K562 (cell line): ENCODE results near the gene NRTN.

Experiments
- BDP1 ChIP-seq: IDR thresholded peaks from 3 replicates; pipeline ENCODE4 v1.6.1; 2011; ENCODE audit not compliant: insufficient read length, insufficient read depth
- EP300 ChIP-seq: IDR thresholded peaks from 2 replicates; pipeline ENCODE4 v1.6.1; 2012; ENCODE audit warnings: low read length, improper control_type of control experiment
- GATAD2A ChIP-seq: fragments of 450-650 bp; IDR thresholded peaks from 2 replicates; pipeline ENCODE4 v1.6.1; 2017
- JUND ChIP-seq, 2 experiments: IDR thresholded peaks; 2 replicates in 1 of 2; 3 replicates in 1 of 2; pipeline ENCODE4 v1.6.1; 2011; ENCODE audit warnings: borderline replicate concordance in 2 of 2, low read depth in 2 of 2, low read length in 2 of 2, improper control_type of control experiment in 1 of 2, missing biosample characterization in 1 of 2, missing genetic modification characterization in 1 of 2, missing genetic modification reagents in 1 of 2
- MAFF ChIP-seq: IDR thresholded peaks from 2 replicates; pipeline ENCODE4 v1.6.1; 2012; ENCODE audit warnings: low read length, improper control_type of control experiment
- POLR2A ChIP-seq: fragments of 450-650 bp; conservative IDR thresholded peaks from 2 replicates; pipeline ENCODE4 v1.6.1; 2016
- POLR2AphosphoS5 ChIP-seq: IDR thresholded peaks from 2 replicates; pipeline ENCODE4 v1.6.1; 2011; ENCODE audit warnings: mild to moderate bottlenecking, low read depth, low read length, moderate library complexity; ENCODE audit not compliant: control insufficient read depth, insufficient read depth
- SIRT6 ChIP-seq: IDR thresholded peaks from one replicate; pipeline ENCODE4 v1.6.1; 2012; ENCODE audit warnings: low read depth, mild to moderate bottlenecking, control low read depth, inconsistent platforms, low read length, moderate library complexity
- SMAD3 ChIP-seq: fragments of 450-650 bp; formaldehyde crosslinking; conservative IDR thresholded peaks from 2 replicates; pipeline ENCODE4 v1.4.0; 2020; ENCODE audit warnings: mild to moderate bottlenecking
- YY1 ChIP-seq, 3 experiments: IDR thresholded peaks; 2 replicates each; pipeline ENCODE4 v1.6.1; 2011; ENCODE audit warnings: low read length in 2 of 3, mild to moderate bottlenecking in 2 of 3, moderate library complexity in 2 of 3, borderline replicate concordance in 1 of 3, control low read depth in 1 of 3, low read depth in 1 of 3; ENCODE audit not compliant: insufficient read depth in 3 of 3, insufficient replicate concordance in 2 of 3, control insufficient read depth in 1 of 3, insufficient read length in 1 of 3; ENCODE audit errors: extremely low read depth in 1 of 3
- ZNF133 ChIP-seq: fragments of 250-450 bp; sonication (Bioruptor Pico); IDR thresholded peaks from 2 replicates; pipeline ENCODE4 v1.4.0; 2020; ENCODE audit warnings: mild to moderate bottlenecking
- TF ChIP-seq, protein P1 (sequence below), 2 experiments: fragments of 200-800 bp in 1 of 2; sonication (Bioruptor generic) in 1 of 2; sonication (generic) in 1 of 2; formaldehyde crosslinking in 1 of 2; IDR thresholded peaks in 1 of 2; conservative IDR thresholded peaks in 1 of 2; 2 replicates each; pipeline versions ENCODE4 v1.5.0 to v1.6.1; 2016 to 2020; ENCODE audit warnings: missing compliant biosample characterization in 1 of 2, missing genetic modification characterization in 1 of 2, missing genetic modification reagents in 1 of 2
- TF ChIP-seq, protein P2 (sequence below), 3 experiments: IDR thresholded peaks in 2 of 3; conservative IDR thresholded peaks in 1 of 3; 2 replicates each; pipeline ENCODE4 v1.5.1; 2011 to 2012; ENCODE audit warnings: low read length in 3 of 3, mild to moderate bottlenecking in 3 of 3, control low read depth in 2 of 3, improper control_type of control experiment in 1 of 3, inconsistent platforms in 1 of 3, low read depth in 1 of 3, mixed read lengths in 1 of 3, moderate library complexity in 1 of 3; ENCODE audit not compliant: insufficient read depth in 2 of 3
- TF ChIP-seq, protein P3 (sequence below), 2 experiments: fragments of 450-650 bp; formaldehyde crosslinking in 1 of 2; IDR thresholded peaks; 2 replicates each; pipeline versions ENCODE4 v1.4.0 to v1.6.1; 2014 to 2020; ENCODE audit warnings: mild to moderate bottlenecking in 2 of 2, borderline replicate concordance in 1 of 2, low read depth in 1 of 2

- TF ChIP-seq POLR2A (no peak), POLR2AphosphoS5 (no peak), EP300 (no peak), ZNF133 (CRISPR knock-in tag) (no peak), MAFF (no peak), BDP1 (no peak), SIRT6 (no peak), SMAD3 (CRISPR knock-in tag) (no peak), GATAD2A (no peak), JUND (IDR thresholded peaks at IDR 0.05; ENCODE audit: borderline replicate concordance, low read depth, low read length) (no peak), JUND (tag; IDR thresholded peaks at IDR 0.05; ENCODE audit: borderline replicate concordance, low read depth, low read length) (no peak), YY1 (IDR thresholded peaks at IDR 0.05; ENCODE audit: borderline replicate concordance in 1 of 3, control insufficient read depth in 1 of 3, extremely low read depth in 1 of 3, insufficient read depth in 3 of 3, insufficient read length in 1 of 3, insufficient replicate concordance in 2 of 3, low read depth in 1 of 3, low read length in 2 of 3) (no peak)
- TF ChIP-seq, protein P1, sequence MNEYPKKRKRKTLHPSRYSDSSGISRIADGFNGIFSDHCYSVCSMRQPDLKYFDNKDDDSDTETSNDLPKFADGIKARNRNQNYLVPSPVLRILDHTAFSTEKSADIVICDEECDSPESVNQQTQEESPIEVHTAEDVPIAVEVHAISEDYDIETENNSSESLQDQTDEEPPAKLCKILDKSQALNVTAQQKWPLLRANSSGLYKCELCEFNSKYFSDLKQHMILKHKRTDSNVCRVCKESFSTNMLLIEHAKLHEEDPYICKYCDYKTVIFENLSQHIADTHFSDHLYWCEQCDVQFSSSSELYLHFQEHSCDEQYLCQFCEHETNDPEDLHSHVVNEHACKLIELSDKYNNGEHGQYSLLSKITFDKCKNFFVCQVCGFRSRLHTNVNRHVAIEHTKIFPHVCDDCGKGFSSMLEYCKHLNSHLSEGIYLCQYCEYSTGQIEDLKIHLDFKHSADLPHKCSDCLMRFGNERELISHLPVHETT (CRISPR knock-in tag; conservative IDR thresholded peaks at IDR 0.05 in 1 of 2, IDR thresholded peaks at IDR 0.05 in 1 of 2), result no peak
- TF ChIP-seq, protein P2, sequence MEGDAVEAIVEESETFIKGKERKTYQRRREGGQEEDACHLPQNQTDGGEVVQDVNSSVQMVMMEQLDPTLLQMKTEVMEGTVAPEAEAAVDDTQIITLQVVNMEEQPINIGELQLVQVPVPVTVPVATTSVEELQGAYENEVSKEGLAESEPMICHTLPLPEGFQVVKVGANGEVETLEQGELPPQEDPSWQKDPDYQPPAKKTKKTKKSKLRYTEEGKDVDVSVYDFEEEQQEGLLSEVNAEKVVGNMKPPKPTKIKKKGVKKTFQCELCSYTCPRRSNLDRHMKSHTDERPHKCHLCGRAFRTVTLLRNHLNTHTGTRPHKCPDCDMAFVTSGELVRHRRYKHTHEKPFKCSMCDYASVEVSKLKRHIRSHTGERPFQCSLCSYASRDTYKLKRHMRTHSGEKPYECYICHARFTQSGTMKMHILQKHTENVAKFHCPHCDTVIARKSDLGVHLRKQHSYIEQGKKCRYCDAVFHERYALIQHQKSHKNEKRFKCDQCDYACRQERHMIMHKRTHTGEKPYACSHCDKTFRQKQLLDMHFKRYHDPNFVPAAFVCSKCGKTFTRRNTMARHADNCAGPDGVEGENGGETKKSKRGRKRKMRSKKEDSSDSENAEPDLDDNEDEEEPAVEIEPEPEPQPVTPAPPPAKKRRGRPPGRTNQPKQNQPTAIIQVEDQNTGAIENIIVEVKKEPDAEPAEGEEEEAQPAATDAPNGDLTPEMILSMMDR (IDR thresholded peaks at IDR 0.05 in 2 of 3, conservative IDR thresholded peaks at IDR 0.05 in 1 of 3; ENCODE audit: insufficient read depth in 2 of 3, low read depth in 1 of 3, low read length in 3 of 3), result no peak
- TF ChIP-seq, protein P3, sequence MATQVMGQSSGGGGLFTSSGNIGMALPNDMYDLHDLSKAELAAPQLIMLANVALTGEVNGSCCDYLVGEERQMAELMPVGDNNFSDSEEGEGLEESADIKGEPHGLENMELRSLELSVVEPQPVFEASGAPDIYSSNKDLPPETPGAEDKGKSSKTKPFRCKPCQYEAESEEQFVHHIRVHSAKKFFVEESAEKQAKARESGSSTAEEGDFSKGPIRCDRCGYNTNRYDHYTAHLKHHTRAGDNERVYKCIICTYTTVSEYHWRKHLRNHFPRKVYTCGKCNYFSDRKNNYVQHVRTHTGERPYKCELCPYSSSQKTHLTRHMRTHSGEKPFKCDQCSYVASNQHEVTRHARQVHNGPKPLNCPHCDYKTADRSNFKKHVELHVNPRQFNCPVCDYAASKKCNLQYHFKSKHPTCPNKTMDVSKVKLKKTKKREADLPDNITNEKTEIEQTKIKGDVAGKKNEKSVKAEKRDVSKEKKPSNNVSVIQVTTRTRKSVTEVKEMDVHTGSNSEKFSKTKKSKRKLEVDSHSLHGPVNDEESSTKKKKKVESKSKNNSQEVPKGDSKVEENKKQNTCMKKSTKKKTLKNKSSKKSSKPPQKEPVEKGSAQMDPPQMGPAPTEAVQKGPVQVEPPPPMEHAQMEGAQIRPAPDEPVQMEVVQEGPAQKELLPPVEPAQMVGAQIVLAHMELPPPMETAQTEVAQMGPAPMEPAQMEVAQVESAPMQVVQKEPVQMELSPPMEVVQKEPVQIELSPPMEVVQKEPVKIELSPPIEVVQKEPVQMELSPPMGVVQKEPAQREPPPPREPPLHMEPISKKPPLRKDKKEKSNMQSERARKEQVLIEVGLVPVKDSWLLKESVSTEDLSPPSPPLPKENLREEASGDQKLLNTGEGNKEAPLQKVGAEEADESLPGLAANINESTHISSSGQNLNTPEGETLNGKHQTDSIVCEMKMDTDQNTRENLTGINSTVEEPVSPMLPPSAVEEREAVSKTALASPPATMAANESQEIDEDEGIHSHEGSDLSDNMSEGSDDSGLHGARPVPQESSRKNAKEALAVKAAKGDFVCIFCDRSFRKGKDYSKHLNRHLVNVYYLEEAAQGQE (IDR thresholded peaks at IDR 0.05; ENCODE audit: borderline replicate concordance), result no peak
- TF ChIP-seq, protein P3 (CRISPR knock-in tag; IDR thresholded peaks at IDR 0.05; ENCODE audit: low read depth), result no peak
These were observed 34.5 kb downstream of the NRTN start, which contains the start of gene FUT6 for GRCh38 chr19:5839065-5840017.
